Gastrocnemius medialis (tissue), 4 donors: Measurements from ENCODE around the gene CLDN22.

Experiments used
- POLR2A ChIP-seq, 2 donors: fragments of 450-650 bp; IDR thresholded peaks; one replicate each; pipeline ENCODE4 v1.6.1; 2017; ENCODE audit warnings: antibody characterized with exemption in 2 of 2, mild to moderate bottlenecking in 2 of 2, moderate library complexity in 2 of 2
- TF ChIP-seq, protein P1 (sequence below), 5 experiments: fragments of 450-650 bp in 3 of 5; fragments of 200-600 bp in 2 of 5; sonication (generic) in 2 of 5; IDR thresholded peaks in 4 of 5; conservative IDR thresholded peaks in 1 of 5; 1 replicate in 4 of 5; 2 replicates in 1 of 5; pipeline ENCODE4 v1.5.1; 2016 to 2019; ENCODE audit warnings: antibody characterized with exemption in 5 of 5, mild to moderate bottlenecking in 3 of 5, moderate library complexity in 3 of 5

- TF ChIP-seq, protein P1, sequence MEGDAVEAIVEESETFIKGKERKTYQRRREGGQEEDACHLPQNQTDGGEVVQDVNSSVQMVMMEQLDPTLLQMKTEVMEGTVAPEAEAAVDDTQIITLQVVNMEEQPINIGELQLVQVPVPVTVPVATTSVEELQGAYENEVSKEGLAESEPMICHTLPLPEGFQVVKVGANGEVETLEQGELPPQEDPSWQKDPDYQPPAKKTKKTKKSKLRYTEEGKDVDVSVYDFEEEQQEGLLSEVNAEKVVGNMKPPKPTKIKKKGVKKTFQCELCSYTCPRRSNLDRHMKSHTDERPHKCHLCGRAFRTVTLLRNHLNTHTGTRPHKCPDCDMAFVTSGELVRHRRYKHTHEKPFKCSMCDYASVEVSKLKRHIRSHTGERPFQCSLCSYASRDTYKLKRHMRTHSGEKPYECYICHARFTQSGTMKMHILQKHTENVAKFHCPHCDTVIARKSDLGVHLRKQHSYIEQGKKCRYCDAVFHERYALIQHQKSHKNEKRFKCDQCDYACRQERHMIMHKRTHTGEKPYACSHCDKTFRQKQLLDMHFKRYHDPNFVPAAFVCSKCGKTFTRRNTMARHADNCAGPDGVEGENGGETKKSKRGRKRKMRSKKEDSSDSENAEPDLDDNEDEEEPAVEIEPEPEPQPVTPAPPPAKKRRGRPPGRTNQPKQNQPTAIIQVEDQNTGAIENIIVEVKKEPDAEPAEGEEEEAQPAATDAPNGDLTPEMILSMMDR (IDR thresholded peaks at IDR 0.05 in 4 of 5, conservative IDR thresholded peaks at IDR 0.05 in 1 of 5), result no peak
- TF ChIP-seq POLR2A (IDR thresholded peaks at IDR 0.05), result no peak
Observed at GRCh38 chr4:183287677-183288076, 32.4 kb downstream of the CLDN22 start.
